Measurements from ENCODE around the gene DYNC1I2. TPM values are rescaled to one million over a fixed set of nuclear protein-coding genes. Genes with fewer than 3 reads are reported as not detected.

DYNC1I2 gene
- total RNA-seq, 1 donor from 2014 or later = 104 TPM

DNA sequence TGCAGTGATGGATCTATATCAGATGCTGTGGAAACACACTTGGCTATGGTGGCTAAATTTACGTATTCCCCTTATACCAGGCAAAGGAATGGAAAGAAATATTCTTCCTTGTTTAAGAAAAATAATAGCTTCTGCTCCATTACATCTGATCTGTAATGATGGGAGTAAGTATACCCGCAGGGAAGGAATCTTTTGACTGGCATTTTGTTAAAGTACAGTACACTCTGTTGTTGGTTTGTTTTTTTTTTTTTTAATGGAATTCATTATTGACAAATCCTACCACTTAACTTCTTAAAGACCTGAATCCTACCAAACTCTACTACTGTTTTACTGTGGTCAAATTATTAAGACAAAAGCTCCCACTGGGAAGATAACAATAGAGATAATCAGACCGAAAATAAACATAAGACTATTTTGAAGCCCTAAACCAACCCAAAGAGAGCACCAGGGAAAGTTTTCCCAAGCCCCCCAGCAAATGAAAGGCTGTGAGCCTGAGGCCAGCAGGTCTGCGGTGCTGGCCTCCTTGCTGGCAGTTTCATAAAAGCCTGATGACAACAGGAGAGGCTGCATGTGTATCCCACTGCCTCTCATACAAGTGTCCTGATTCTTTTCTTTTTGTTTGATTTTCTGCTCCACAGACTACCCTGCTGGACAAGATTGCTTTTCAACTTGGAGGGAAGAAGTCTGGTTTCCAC, 105.8 kb downstream of the DYNC1I2 start:
- Histone ChIP-seq H3K27ac (ENCODE audit: low read depth, low read length) (no peak overlapping the region), H3K4me3 (ENCODE audit: low read length in 3 of 3) (no peak overlapping the region), H3K27me3 (ENCODE audit: control insufficient read depth in 3 of 3, insufficient read depth in 3 of 3, low read length in 3 of 3) (no peaks in the 10 kb centered on the region), H3K9ac (ENCODE audit: low read depth in 1 of 3, low read length in 3 of 3) (no peak overlapping the region), H3K36me3 (ENCODE audit: control insufficient read depth in 3 of 3, insufficient read depth in 3 of 3, low read length in 3 of 3) (peaks cover 22 to 41% (median 40%) of the 10 kb centered on the region in 3 donors), H3K4me1 (ENCODE audit: control insufficient read depth in 3 of 3, insufficient read depth in 3 of 3, low read length in 3 of 3) (no peaks in the 10 kb centered on the region), H3K9me3 (ENCODE audit: control insufficient read depth in 3 of 3, low read length in 3 of 3) (no peaks in the 10 kb centered on the region)

DNA sequence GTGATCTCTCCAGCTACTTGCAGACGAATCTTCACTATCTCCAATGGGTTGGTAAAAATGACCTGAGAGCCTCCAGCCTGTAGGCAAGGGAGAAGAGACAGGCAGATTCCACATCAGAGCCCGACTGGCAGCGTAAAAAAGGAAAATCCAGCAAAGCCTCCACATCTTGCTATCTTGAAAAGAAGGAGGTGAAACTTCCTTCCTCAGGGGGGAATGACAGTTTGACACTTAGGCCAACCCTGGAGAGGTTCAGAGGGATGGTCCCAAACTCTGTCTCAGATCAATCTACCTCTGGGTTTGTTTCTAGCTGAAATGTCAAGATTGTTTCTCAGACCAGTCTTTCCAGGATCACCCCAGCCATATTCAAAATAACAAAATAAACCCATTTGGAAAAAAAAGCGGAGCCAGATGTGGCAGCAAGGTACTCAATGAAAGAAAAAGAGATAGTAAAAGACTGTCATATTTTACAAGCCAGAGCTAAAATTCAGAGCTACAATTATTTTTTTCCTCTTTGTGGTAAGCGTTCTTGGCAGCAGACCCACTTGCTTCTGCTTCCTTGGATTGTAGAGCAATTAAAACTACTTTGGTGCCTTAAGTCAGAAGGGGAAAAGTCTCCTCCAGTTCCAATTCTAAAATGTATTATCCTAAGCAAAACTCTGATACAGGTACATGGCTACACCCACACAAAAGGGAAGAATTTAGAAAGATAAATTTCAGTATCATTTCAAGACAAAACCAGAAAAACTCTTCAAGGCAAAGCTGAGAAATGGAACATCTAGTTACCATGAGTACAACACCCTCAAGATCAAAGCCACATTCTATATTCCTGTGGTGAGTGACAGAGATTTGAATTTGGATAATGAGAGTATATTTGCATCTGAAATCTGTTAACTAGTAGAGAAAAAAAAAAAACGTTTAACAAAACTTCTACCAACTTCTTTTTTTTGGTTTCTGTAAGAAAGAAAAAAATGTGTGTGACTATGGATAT, 106.7 kb downstream of the DYNC1I2 start:
- Histone ChIP-seq H3K36me3 (ENCODE audit: control insufficient read depth in 3 of 3, insufficient read depth in 3 of 3, low read length in 3 of 3) (peaks cover 17 to 45% (median 43%) of the 10 kb centered on the region in 3 donors), H3K27me3 (ENCODE audit: control insufficient read depth in 3 of 3, insufficient read depth in 3 of 3, low read length in 3 of 3) (no peaks in the 10 kb centered on the region), H3K9ac (ENCODE audit: low read depth in 1 of 3, low read length in 3 of 3) (no peak overlapping the region), H3K4me3 (ENCODE audit: low read length in 3 of 3) (no peak overlapping the region), H3K9me3 (ENCODE audit: control insufficient read depth in 3 of 3, low read length in 3 of 3) (no peaks in the 10 kb centered on the region), H3K4me1 (ENCODE audit: control insufficient read depth in 3 of 3, insufficient read depth in 3 of 3, low read length in 3 of 3) (no peaks in the 10 kb centered on the region), H3K27ac (ENCODE audit: low read depth, low read length) (no peak overlapping the region)

DNA sequence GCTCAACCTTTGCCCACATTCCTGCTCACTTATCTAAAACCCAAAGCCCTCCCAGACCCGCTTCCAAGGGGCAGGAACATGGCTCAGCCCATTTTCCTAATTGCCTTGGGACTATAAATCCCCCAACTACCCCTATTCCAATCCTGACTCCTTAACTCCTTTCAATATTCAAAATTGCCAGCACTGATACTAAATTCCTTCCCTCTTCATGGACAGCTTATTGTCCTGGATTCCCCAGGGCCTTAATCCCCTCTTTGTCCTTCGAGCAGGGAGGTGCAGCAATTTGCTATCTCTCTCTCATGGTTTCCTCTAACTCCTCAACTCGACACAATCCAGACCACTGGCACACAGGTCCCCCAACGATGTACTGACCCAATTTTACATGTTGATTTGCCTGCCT, 107.6 kb downstream of the DYNC1I2 start:
- Histone ChIP-seq H3K27me3 (ENCODE audit: control insufficient read depth in 3 of 3, insufficient read depth in 3 of 3, low read length in 3 of 3) (no peaks in the 10 kb centered on the region), H3K27ac (ENCODE audit: low read depth, low read length) (no peak overlapping the region), H3K9ac (ENCODE audit: low read depth in 1 of 3, low read length in 3 of 3) (no peak overlapping the region), H3K4me1 (ENCODE audit: control insufficient read depth in 3 of 3, insufficient read depth in 3 of 3, low read length in 3 of 3) (no peaks in the 10 kb centered on the region), H3K4me3 (ENCODE audit: low read length in 3 of 3) (no peak overlapping the region), H3K9me3 (ENCODE audit: control insufficient read depth in 3 of 3, low read length in 3 of 3) (no peaks in the 10 kb centered on the region), H3K36me3 (ENCODE audit: control insufficient read depth in 3 of 3, insufficient read depth in 3 of 3, low read length in 3 of 3) (peaks cover 15 to 51% (median 44%) of the 10 kb centered on the region in 3 donors)

Other genes starting within 250 kb of the DYNC1I2 start
- gene CYBRD1, start 165.0 kb upstream of the DYNC1I2 start, total RNA-seq = 89.2 TPM
- 27.7 TPM for gene SLC25A12, start 206.8 kb downstream of the DYNC1I2 start, total RNA-seq
- 32.4 TPM for gene HAT1, start 235.0 kb downstream of the DYNC1I2 start, total RNA-seq